GM23338 (cell line): ENCODE data around the gene BCDIN3D. TPM values are rescaled to one million over a fixed set of nuclear protein-coding genes. Genes with fewer than 3 reads are reported as not detected.

Experiments
- ATAC-seq: fragments of 200-7000 bp; cut with Tn5 transposase; 3 replicates; pipeline ENCODE4 v1.9.1; 2020
- DNase-seq: peaks from one replicate; pipeline ENCODE4 v3.0.0-alpha.2; 2015; ENCODE audit warnings: low spot score
- H2AFZ ChIP-seq: fragments of 200-600 bp; sonication (generic); 2 replicates; pipeline ENCODE4 v1.8.0; 2016; ENCODE audit warnings: antibody characterized with exemption, mild to moderate bottlenecking, moderate library complexity
- H3F3A ChIP-seq: fragments of 200-600 bp; sonication (generic); replicated peaks from 2 replicates; pipeline ENCODE4 v1.8.0; 2017; ENCODE audit warnings: antibody characterized with exemption, mixed run types, low read depth
- H3K27ac ChIP-seq: fragments of 200-600 bp; sonication (generic); 2 replicates; pipeline ENCODE4 v1.6.1; 2016; ENCODE audit warnings: low read depth
- H3K27me3 ChIP-seq: fragments of 200-600 bp; sonication (generic); 2 replicates; pipeline ENCODE4 v1.8.0; 2016; ENCODE audit warnings: mild to moderate bottlenecking, mixed run types, moderate library complexity; ENCODE audit not compliant: insufficient read depth
- H3K36me3 ChIP-seq: fragments of 200-600 bp; sonication (generic); 2 replicates; pipeline ENCODE4 v1.8.0; 2016; ENCODE audit warnings: mild to moderate bottlenecking; ENCODE audit not compliant: insufficient read depth
- H3K4me1 ChIP-seq: fragments of 200-600 bp; sonication (generic); 2 replicates; pipeline ENCODE4 v1.8.0; 2016; ENCODE audit warnings: mild to moderate bottlenecking, moderate library complexity; ENCODE audit not compliant: insufficient read depth
- H3K4me2 ChIP-seq: fragments of 200-600 bp; sonication (generic); 2 replicates; pipeline ENCODE4 v1.7.1; 2017; ENCODE audit warnings: mixed run types
- H3K4me3 ChIP-seq: fragments of 200-600 bp; sonication (generic); 2 replicates; pipeline ENCODE4 v1.6.1; 2016; ENCODE audit warnings: mixed run types
- H3K79me2 ChIP-seq: fragments of 200-600 bp; sonication (generic); replicated peaks from 2 replicates; pipeline ENCODE4 v1.8.0; 2017; ENCODE audit warnings: mild to moderate bottlenecking; ENCODE audit not compliant: insufficient read depth
- H3K9me2 ChIP-seq: fragments of 200-600 bp; sonication (generic); 2 replicates; pipeline ENCODE4 v1.8.0; 2017; ENCODE audit not compliant: insufficient read depth
- H4K20me1 ChIP-seq: fragments of 200-600 bp; sonication (generic); replicated peaks from 2 replicates; pipeline ENCODE4 v1.8.0; 2017; ENCODE audit warnings: mild to moderate bottlenecking; ENCODE audit not compliant: insufficient read depth
- H3K27ac Mint-ChIP-seq: 2 replicates; pipeline ENCODE4 v1.8.0; 2020; ENCODE audit warnings: inconsistent platforms, mild to moderate bottlenecking, moderate library complexity, mixed read lengths
- H3K27me3 Mint-ChIP-seq: 3 replicates; pipeline ENCODE4 v1.8.0; 2022; ENCODE audit warnings: low read depth, mild to moderate bottlenecking, moderate library complexity, mixed read lengths, inconsistent platforms; ENCODE audit not compliant: insufficient read depth, poor library complexity
- H3K36me3 Mint-ChIP-seq: 3 replicates; pipeline ENCODE4 v1.8.0; 2021; ENCODE audit warnings: low read depth, mild to moderate bottlenecking, inconsistent platforms, moderate library complexity, mixed read lengths
- H3K4me1 Mint-ChIP-seq: 3 replicates; pipeline ENCODE4 v1.8.0; 2020; ENCODE audit warnings: mild to moderate bottlenecking, inconsistent platforms, mixed read lengths
- H3K4me3 Mint-ChIP-seq: 3 replicates; pipeline ENCODE4 v1.8.0; 2021; ENCODE audit warnings: moderate library complexity, mild to moderate bottlenecking, inconsistent platforms, mixed read lengths
- H3K9me3 Mint-ChIP-seq: 3 replicates; pipeline ENCODE4 v1.8.0; 2020; ENCODE audit warnings: moderate library complexity, mild to moderate bottlenecking, inconsistent platforms, mixed read lengths
- CREB1 ChIP-seq: fragments of 250-450 bp; sonication (Bioruptor Pico); IDR thresholded peaks from 2 replicates; pipeline ENCODE4 v1.5.0; 2020; ENCODE audit warnings: low read depth, mild to moderate bottlenecking, moderate library complexity
- EZH2 ChIP-seq: fragments of 200-600 bp; sonication (generic); IDR thresholded peaks from one replicate; pipeline ENCODE4 v1.8.0; 2017; ENCODE audit warnings: antibody characterized with exemption, mild to moderate bottlenecking, low read depth; ENCODE audit not compliant: unreplicated experiment
- EZH2phosphoT487 ChIP-seq: fragments of 200-600 bp; sonication (generic); IDR thresholded peaks from one replicate; pipeline ENCODE4 v1.8.1; 2018; ENCODE audit warnings: antibody characterized with exemption; ENCODE audit not compliant: unreplicated experiment
- JUNB ChIP-seq: IDR thresholded peaks from one replicate; pipeline ENCODE4 v1.6.1; 2016; ENCODE audit warnings: antibody characterized with exemption; ENCODE audit not compliant: unreplicated experiment
- NANOG ChIP-seq: IDR thresholded peaks from 2 replicates; pipeline ENCODE4 v1.6.1; 2016; ENCODE audit warnings: antibody characterized with exemption, borderline replicate concordance
- POLR2AphosphoS5 ChIP-seq: IDR thresholded peaks from 2 replicates; pipeline ENCODE4 v1.6.1; 2016; ENCODE audit warnings: antibody characterized with exemption, low read depth
- STAT1 ChIP-seq: IDR thresholded peaks from one replicate; pipeline ENCODE4 v1.6.1; 2016; ENCODE audit warnings: antibody characterized with exemption; ENCODE audit not compliant: unreplicated experiment
- ZNF114 ChIP-seq: fragments of 250-450 bp; sonication (Bioruptor Pico); IDR thresholded peaks from 2 replicates; pipeline ENCODE4 v1.5.0; 2020; ENCODE audit warnings: mild to moderate bottlenecking, moderate library complexity
- ZNF331 ChIP-seq: fragments of 250-450 bp; sonication (Bioruptor Pico); IDR thresholded peaks from 2 replicates; pipeline ENCODE4 v1.5.0; 2020; ENCODE audit warnings: low read depth, mild to moderate bottlenecking, moderate library complexity
- polyA plus RNA-seq: library from polyadenylated mRNA; unstranded; fragments of >200 nt; fragmentation: Nextera tagmentation; extraction: Ambion mirVana; gene quantifications from 2 replicates; pipeline ENCODE4 v1.2.1, GENCODE V29; 2016
- total RNA-seq: library from RNA; depleted of rRNA; stranded (reverse); fragments of >200 nt; shearing (Covaris generic); gene quantifications from 2 replicates; pipeline ENCODE4 v1.2.3, GENCODE V29; 2014
- TF ChIP-seq, protein P1 (sequence below): IDR thresholded peaks from one replicate; pipeline ENCODE4 v1.6.1; 2018; ENCODE audit warnings: antibody characterized with exemption; ENCODE audit not compliant: unreplicated experiment
- TF ChIP-seq, protein P2 (sequence below): fragments of 250-450 bp; sonication (Bioruptor Pico); IDR thresholded peaks from 2 replicates; pipeline ENCODE4 v1.5.0; 2020; ENCODE audit warnings: mild to moderate bottlenecking, moderate library complexity
- TF ChIP-seq, protein P3 (sequence below): IDR thresholded peaks from 2 replicates; pipeline ENCODE4 v1.6.1; 2016; ENCODE audit warnings: antibody characterized with exemption
- TF ChIP-seq, protein P4 (sequence below), 2 experiments: fragments of 200-600 bp in 1 of 2; sonication (generic) in 1 of 2; conservative IDR thresholded peaks; 2 replicates each; pipeline versions ENCODE4 v1.5.1 to v1.6.1; 2016 to 2017; ENCODE audit warnings: antibody characterized with exemption in 2 of 2, low read depth in 2 of 2, mild to moderate bottlenecking in 2 of 2, moderate library complexity in 1 of 2

BCDIN3D gene
- total and polyA plus RNA-seq, 2 experiments from 2014 or later = 1.4 to 1.8 TPM

DNA sequence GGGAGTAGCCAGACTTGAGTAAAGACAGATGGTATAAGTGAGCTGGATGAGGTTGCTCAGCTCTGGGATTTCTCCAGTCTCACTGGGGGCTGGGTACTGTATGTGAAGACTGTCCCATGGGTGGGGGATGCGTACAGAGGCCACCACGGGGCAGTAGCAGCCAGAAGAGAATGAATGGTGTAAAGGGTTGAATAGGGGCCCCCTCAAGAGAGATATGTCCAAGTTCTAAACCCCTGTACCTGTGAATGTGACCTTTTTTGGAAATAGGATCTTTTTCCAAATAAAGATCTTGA, 21.8 kb upstream of the BCDIN3D start:
- Histone ChIP-seq H3K4me2 (no peak overlapping the region), H3K36me3 (no peaks in the 10 kb centered on the region), H3F3A (no peaks in the 10 kb centered on the region), H3K4me1 (no peaks in the 10 kb centered on the region; the same call in 1 of the 2 replicates), H3K79me2 (no peaks in the 10 kb centered on the region), H4K20me1 (no peaks in the 10 kb centered on the region), H3K27ac (no peak overlapping the region), H3K27me3 (no peaks in the 10 kb centered on the region), H3K4me3 (no peak overlapping the region), H2AFZ (no peak overlapping the region), H3K9me2 (no peaks in the 10 kb centered on the region)
- Mint-ChIP-seq H3K4me1 (peaks cover 7% of the 10 kb centered on the region), H3K36me3 (peaks cover 3% of the 10 kb centered on the region), H3K9me3 (peaks cover 8% of the 10 kb centered on the region), H3K4me3 (no peak overlapping the region), H3K27me3 (peaks cover 14% of the 10 kb centered on the region), H3K27ac (no peak overlapping the region)
- DNase-seq = no peak
- TF ChIP-seq, protein P1, sequence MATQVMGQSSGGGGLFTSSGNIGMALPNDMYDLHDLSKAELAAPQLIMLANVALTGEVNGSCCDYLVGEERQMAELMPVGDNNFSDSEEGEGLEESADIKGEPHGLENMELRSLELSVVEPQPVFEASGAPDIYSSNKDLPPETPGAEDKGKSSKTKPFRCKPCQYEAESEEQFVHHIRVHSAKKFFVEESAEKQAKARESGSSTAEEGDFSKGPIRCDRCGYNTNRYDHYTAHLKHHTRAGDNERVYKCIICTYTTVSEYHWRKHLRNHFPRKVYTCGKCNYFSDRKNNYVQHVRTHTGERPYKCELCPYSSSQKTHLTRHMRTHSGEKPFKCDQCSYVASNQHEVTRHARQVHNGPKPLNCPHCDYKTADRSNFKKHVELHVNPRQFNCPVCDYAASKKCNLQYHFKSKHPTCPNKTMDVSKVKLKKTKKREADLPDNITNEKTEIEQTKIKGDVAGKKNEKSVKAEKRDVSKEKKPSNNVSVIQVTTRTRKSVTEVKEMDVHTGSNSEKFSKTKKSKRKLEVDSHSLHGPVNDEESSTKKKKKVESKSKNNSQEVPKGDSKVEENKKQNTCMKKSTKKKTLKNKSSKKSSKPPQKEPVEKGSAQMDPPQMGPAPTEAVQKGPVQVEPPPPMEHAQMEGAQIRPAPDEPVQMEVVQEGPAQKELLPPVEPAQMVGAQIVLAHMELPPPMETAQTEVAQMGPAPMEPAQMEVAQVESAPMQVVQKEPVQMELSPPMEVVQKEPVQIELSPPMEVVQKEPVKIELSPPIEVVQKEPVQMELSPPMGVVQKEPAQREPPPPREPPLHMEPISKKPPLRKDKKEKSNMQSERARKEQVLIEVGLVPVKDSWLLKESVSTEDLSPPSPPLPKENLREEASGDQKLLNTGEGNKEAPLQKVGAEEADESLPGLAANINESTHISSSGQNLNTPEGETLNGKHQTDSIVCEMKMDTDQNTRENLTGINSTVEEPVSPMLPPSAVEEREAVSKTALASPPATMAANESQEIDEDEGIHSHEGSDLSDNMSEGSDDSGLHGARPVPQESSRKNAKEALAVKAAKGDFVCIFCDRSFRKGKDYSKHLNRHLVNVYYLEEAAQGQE = no peak
- TF ChIP-seq JUNB (no peak), ZNF331 (CRISPR knock-in tag) (no peak), NANOG (no peak), EZH2 (no peak), ZNF114 (CRISPR knock-in tag) (no peak), STAT1 (no peak), CREB1 (CRISPR knock-in tag) (no peak), POLR2AphosphoS5 (no peak), EZH2phosphoT487 (no peak)
- TF ChIP-seq, protein P2, sequence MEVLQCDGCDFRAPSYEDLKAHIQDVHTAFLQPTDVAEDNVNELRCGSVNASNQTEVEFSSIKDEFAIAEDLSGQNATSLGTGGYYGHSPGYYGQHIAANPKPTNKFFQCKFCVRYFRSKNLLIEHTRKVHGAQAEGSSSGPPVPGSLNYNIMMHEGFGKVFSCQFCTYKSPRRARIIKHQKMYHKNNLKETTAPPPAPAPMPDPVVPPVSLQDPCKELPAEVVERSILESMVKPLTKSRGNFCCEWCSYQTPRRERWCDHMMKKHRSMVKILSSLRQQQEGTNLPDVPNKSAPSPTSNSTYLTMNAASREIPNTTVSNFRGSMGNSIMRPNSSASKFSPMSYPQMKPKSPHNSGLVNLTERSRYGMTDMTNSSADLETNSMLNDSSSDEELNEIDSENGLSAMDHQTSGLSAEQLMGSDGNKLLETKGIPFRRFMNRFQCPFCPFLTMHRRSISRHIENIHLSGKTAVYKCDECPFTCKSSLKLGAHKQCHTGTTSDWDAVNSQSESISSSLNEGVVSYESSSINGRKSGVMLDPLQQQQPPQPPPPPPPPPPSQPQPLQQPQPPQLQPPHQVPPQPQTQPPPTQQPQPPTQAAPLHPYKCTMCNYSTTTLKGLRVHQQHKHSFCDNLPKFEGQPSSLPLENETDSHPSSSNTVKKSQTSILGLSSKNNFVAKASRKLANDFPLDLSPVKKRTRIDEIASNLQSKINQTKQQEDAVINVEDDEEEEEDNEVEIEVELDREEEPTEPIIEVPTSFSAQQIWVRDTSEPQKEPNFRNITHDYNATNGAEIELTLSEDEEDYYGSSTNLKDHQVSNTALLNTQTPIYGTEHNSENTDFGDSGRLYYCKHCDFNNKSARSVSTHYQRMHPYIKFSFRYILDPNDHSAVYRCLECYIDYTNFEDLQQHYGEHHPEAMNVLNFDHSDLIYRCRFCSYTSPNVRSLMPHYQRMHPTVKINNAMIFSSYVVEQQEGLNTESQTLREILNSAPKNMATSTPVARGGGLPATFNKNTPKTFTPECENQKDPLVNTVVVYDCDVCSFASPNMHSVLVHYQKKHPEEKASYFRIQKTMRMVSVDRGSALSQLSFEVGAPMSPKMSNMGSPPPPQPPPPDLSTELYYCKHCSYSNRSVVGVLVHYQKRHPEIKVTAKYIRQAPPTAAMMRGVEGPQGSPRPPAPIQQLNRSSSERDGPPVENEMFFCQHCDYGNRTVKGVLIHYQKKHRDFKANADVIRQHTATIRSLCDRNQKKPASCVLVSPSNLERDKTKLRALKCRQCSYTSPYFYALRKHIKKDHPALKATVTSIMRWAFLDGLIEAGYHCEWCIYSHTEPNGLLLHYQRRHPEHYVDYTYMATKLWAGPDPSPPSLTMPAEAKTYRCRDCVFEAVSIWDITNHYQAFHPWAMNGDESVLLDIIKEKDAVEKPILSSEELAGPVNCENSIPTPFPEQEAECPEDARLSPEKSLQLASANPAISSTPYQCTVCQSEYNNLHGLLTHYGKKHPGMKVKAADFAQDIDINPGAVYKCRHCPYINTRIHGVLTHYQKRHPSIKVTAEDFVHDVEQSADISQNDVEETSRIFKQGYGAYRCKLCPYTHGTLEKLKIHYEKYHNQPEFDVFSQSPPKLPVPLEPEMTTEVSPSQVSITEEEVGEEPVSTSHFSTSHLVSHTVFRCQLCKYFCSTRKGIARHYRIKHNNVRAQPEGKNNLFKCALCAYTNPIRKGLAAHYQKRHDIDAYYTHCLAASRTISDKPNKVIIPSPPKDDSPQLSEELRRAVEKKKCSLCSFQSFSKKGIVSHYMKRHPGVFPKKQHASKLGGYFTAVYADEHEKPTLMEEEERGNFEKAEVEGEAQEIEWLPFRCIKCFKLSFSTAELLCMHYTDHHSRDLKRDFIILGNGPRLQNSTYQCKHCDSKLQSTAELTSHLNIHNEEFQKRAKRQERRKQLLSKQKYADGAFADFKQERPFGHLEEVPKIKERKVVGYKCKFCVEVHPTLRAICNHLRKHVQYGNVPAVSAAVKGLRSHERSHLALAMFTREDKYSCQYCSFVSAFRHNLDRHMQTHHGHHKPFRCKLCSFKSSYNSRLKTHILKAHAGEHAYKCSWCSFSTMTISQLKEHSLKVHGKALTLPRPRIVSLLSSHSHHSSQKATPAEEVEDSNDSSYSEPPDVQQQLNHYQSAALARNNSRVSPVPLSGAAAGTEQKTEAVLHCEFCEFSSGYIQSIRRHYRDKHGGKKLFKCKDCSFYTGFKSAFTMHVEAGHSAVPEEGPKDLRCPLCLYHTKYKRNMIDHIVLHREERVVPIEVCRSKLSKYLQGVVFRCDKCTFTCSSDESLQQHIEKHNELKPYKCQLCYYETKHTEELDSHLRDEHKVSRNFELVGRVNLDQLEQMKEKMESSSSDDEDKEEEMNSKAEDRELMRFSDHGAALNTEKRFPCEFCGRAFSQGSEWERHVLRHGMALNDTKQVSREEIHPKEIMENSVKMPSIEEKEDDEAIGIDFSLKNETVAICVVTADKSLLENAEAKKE (CRISPR knock-in tag) = no peak
- TF ChIP-seq, protein P3, sequence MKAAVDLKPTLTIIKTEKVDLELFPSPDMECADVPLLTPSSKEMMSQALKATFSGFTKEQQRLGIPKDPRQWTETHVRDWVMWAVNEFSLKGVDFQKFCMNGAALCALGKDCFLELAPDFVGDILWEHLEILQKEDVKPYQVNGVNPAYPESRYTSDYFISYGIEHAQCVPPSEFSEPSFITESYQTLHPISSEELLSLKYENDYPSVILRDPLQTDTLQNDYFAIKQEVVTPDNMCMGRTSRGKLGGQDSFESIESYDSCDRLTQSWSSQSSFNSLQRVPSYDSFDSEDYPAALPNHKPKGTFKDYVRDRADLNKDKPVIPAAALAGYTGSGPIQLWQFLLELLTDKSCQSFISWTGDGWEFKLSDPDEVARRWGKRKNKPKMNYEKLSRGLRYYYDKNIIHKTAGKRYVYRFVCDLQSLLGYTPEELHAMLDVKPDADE = no peak
- TF ChIP-seq, protein P4, sequence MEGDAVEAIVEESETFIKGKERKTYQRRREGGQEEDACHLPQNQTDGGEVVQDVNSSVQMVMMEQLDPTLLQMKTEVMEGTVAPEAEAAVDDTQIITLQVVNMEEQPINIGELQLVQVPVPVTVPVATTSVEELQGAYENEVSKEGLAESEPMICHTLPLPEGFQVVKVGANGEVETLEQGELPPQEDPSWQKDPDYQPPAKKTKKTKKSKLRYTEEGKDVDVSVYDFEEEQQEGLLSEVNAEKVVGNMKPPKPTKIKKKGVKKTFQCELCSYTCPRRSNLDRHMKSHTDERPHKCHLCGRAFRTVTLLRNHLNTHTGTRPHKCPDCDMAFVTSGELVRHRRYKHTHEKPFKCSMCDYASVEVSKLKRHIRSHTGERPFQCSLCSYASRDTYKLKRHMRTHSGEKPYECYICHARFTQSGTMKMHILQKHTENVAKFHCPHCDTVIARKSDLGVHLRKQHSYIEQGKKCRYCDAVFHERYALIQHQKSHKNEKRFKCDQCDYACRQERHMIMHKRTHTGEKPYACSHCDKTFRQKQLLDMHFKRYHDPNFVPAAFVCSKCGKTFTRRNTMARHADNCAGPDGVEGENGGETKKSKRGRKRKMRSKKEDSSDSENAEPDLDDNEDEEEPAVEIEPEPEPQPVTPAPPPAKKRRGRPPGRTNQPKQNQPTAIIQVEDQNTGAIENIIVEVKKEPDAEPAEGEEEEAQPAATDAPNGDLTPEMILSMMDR (conservative IDR thresholded peaks at IDR 0.05; ENCODE audit: low read depth in 2 of 2) = no peak
- no peak for ATAC-seq
